Testis (tissue), 3 donors: ENCODE measurements around the gene SASS6. TPM values are rescaled to one million over a fixed set of nuclear protein-coding genes. Genes with fewer than 3 reads are reported as not detected.

Experiments used
- DNase-seq: peaks from one replicate; pipeline ENCODE4 v3.0.0-alpha.2; 2019
- H3K27ac ChIP-seq, 2 donors: fragments of 200-600 bp; sonication (generic); one replicate each; pipeline ENCODE4 v1.5.1; 2019
- H3K27me3 ChIP-seq: fragments of 200-600 bp; sonication (generic); one replicate; pipeline ENCODE4 v1.5.1; 2019
- H3K36me3 ChIP-seq: fragments of 200-600 bp; sonication (generic); one replicate; pipeline ENCODE4 v1.5.1; 2017; ENCODE audit warnings: low read depth; ENCODE audit errors: missing control alignments
- H3K4me1 ChIP-seq: fragments of 200-600 bp; sonication (generic); one replicate; pipeline ENCODE4 v1.5.1; 2019
- H3K4me3 ChIP-seq, 2 donors: fragments of 200-600 bp; sonication (generic); one replicate each; pipeline ENCODE4 v1.5.1; 2017 to 2019
- H3K9me3 ChIP-seq: fragments of 200-600 bp; sonication (generic); one replicate; pipeline ENCODE4 v1.5.1; 2017
- CTCF ChIP-seq, 3 experiments: fragments of 450-650 bp in 2 of 3; fragments of 200-600 bp in 1 of 3; sonication (generic) in 1 of 3; IDR thresholded peaks; one replicate each; pipeline ENCODE4 v1.5.1; 2016 to 2019; ENCODE audit warnings: antibody characterized with exemption in 3 of 3, mild to moderate bottlenecking in 2 of 3, moderate library complexity in 1 of 3
- POLR2A ChIP-seq: fragments of 450-650 bp; IDR thresholded peaks from one replicate; pipeline ENCODE4 v1.6.1; 2017; ENCODE audit warnings: antibody characterized with exemption, mild to moderate bottlenecking, moderate library complexity
- WGBS, 2 donors: methylation state at CpG; one replicate each; pipeline ENCODE4 v1.1.5; 2018; 5-methylcytosine and 5-hydroxymethylcytosine counted together
- intact Hi-C: fragments of 100-400 bp; cut with DNase I; formaldehyde crosslinking; loops from one replicate; pipeline ENCODE4 v1.15.1; 2023; ENCODE audit warnings: low total_unique reads
- polyA plus RNA-seq: library from polyadenylated mRNA; stranded (reverse); fragments of 350-450 nt; fragmentation: Illumina TruSeq; extraction: RNeasy Lipid Tissue Mini Kit (QIAGEN cat#74804); gene quantifications from one replicate; pipeline ENCODE4 v1.2.3, GENCODE V29; 2014; ENCODE audit warnings: low read depth, low replicate concordance; ENCODE audit not compliant: insufficient read depth
- total RNA-seq, 2 donors: library from RNA; depleted of rRNA; stranded (reverse); fragments of >200 nt; gene quantifications; one replicate each; pipeline ENCODE4 v1.2.3, GENCODE V29; 2016

SASS6 gene
- total and polyA plus RNA-seq, 3 donors from 2014 or later = 5.4 to 13.4 (median 9.5) TPM

GRCh38 chr1:100061681-100062080 is 71.0 kb downstream of the SASS6 start:
- intact Hi-C loops = no loop called here
- TF ChIP-seq POLR2A (no peak), CTCF (IDR thresholded peaks at IDR 0.05) (no peak)
- H3K36me3 ChIP-seq = no peaks in the 10 kb centered on the region

GRCh38 chr1:100053727-100054126 is 79.0 kb downstream of the SASS6 start:
- DNase-seq = no peak
- 92 to 95% methylated on average over 4 of the region's 4 CpGs for WGBS, 2 donors
- H3K36me3 ChIP-seq = no peaks in the 10 kb centered on the region
- no peaks in the 10 kb centered on the region for H3K9me3 ChIP-seq
- H3K4me3 ChIP-seq = no peak overlapping the region
- peaks cover 3% of the 10 kb centered on the region for H3K4me1 ChIP-seq
- no peak overlapping the region for H3K27ac ChIP-seq
- intact Hi-C loops = no loop called here
- no peaks in the 10 kb centered on the region for H3K27me3 ChIP-seq
- TF ChIP-seq CTCF (IDR thresholded peaks at IDR 0.05) (no peak), POLR2A (no peak)

More at GRCh38 chr1:100061681-100062080, 71.0 kb downstream of the SASS6 start:
- DNase-seq = no peak
- Histone ChIP-seq H3K4me1 (no peaks in the 10 kb centered on the region), H3K27me3 (no peaks in the 10 kb centered on the region), H3K9me3 (no peaks in the 10 kb centered on the region), H3K27ac (no peak overlapping the region), H3K4me3 (no peak overlapping the region)
- 89 to 92% methylated on average over 3 of the region's 3 CpGs for WGBS, 2 donors

- no peaks in the 10 kb centered on the region for H3K27me3 ChIP-seq
- TF ChIP-seq POLR2A = no peak
- no peak for TF ChIP-seq CTCF (IDR thresholded peaks at IDR 0.05)
These were observed 79.6 kb downstream of the SASS6 start for GRCh38 chr1:100053119-100053518.

GRCh38 chr1:100051893-100052292 is 80.8 kb downstream of the SASS6 start:
- H3K27ac ChIP-seq = no peak overlapping the region
- no peak overlapping the region for H3K4me3 ChIP-seq
- intact Hi-C loops = no loop called here
- WGBS, 2 donors = 82 to 92% methylated on average over 1 of the region's 1 CpG
- no peaks in the 10 kb centered on the region for H3K36me3 ChIP-seq
- H3K27me3 ChIP-seq = no peaks in the 10 kb centered on the region
- H3K4me1 ChIP-seq = peaks cover 9% of the 10 kb centered on the region
- DNase-seq = no peak
- no peak for TF ChIP-seq POLR2A
- no peaks in the 10 kb centered on the region for H3K9me3 ChIP-seq

More at GRCh38 chr1:100053119-100053518, 79.6 kb downstream of the SASS6 start:
- DNase-seq = no peak
- H3K4me3 ChIP-seq = no peak overlapping the region
- intact Hi-C loops = no loop called here
- H3K36me3 ChIP-seq = no peaks in the 10 kb centered on the region
- peaks cover 9% of the 10 kb centered on the region for H3K4me1 ChIP-seq
- no peak overlapping the region for H3K27ac ChIP-seq
- H3K9me3 ChIP-seq = no peaks in the 10 kb centered on the region

- Histone ChIP-seq H3K4me1 (peaks cover 9% of the 10 kb centered on the region), H3K27ac (no peak overlapping the region), H3K27me3 (no peaks in the 10 kb centered on the region), H3K36me3 (no peaks in the 10 kb centered on the region), H3K4me3 (no peak overlapping the region), H3K9me3 (no peaks in the 10 kb centered on the region)
- TF ChIP-seq CTCF (IDR thresholded peaks at IDR 0.05) (no peak), POLR2A (no peak)
- 82 to 85% methylated on average over 4 of the region's 4 CpGs for WGBS, 2 donors
- DNase-seq = no peak
- intact Hi-C loops = no loop called here
These were observed 81.3 kb downstream of the SASS6 start for GRCh38 chr1:100051401-100051800.
